ENCODE results near the gene USP53.
"Not testable (repeated sequence)": the region's sequence is repeated elsewhere in the genome, so short reads cannot be mapped to it uniquely, and the experiment has no call there.

The USP53 gene

GRCh38 chr4:119228406-119228805 is 15.9 kb downstream of the USP53 start:
- DNase-seq (ENCODE audit: low spot score): no peak

- DNase-seq (ENCODE audit: low spot score): no peak
Observed at GRCh38 chr4:119229908-119230687, 17.6 kb downstream of the USP53 start.

GRCh38 chr4:119231491-119231890 is 19.0 kb downstream of the USP53 start:
- no peak for DNase-seq (ENCODE audit: low spot score)

- no peak for DNase-seq (ENCODE audit: low spot score)
Observed at GRCh38 chr4:119232286-119232685, 19.8 kb downstream of the USP53 start.

GRCh38 chr4:119233191-119233590 is 20.7 kb downstream of the USP53 start:
- no peak for DNase-seq (ENCODE audit: low spot score)

GRCh38 chr4:119233750-119234149 is 21.2 kb downstream of the USP53 start:
- DNase-seq (ENCODE audit: low spot score): no peak

- DNase-seq (ENCODE audit: low spot score): no peak
Observed at GRCh38 chr4:119237201-119237600, 24.7 kb downstream of the USP53 start.

GRCh38 chr4:119237642-119238041 is 25.1 kb downstream of the USP53 start:
- DNase-seq (ENCODE audit: low spot score): no peak

- DNase-seq (ENCODE audit: low spot score): no peak
Observed at GRCh38 chr4:119238068-119238722, 25.7 kb downstream of the USP53 start.

GRCh38 chr4:119240128-119240527 is 27.6 kb downstream of the USP53 start:
- no peak for DNase-seq (ENCODE audit: low spot score)

GRCh38 chr4:119240568-119240967 is 28.1 kb downstream of the USP53 start:
- no peak for DNase-seq (ENCODE audit: low spot score)

GRCh38 chr4:119242417-119242816 is 29.9 kb downstream of the USP53 start:
- no peak for DNase-seq (ENCODE audit: low spot score)

GRCh38 chr4:119243868-119244267 is 31.4 kb downstream of the USP53 start:
- no peak for DNase-seq (ENCODE audit: low spot score)

- DNase-seq (ENCODE audit: low spot score): no peak
Observed at GRCh38 chr4:119244344-119244743, 31.8 kb downstream of the USP53 start.

- DNase-seq (ENCODE audit: low spot score): no peak
Observed at GRCh38 chr4:119244832-119245231, 32.3 kb downstream of the USP53 start.

GRCh38 chr4:119246177-119246733 is 33.7 kb downstream of the USP53 start:
- no peak for DNase-seq (ENCODE audit: low spot score)

GRCh38 chr4:119251037-119251436 is 38.5 kb downstream of the USP53 start:
- DNase-seq (ENCODE audit: low spot score): not testable (repeated sequence)

- DNase-seq (ENCODE audit: low spot score): not testable (repeated sequence)
Observed at GRCh38 chr4:119255223-119255622, 42.7 kb downstream of the USP53 start.

- no peak for DNase-seq (ENCODE audit: low spot score)
Observed at GRCh38 chr4:119260528-119260927, 48.0 kb downstream of the USP53 start.

GRCh38 chr4:119261986-119262385 is 49.5 kb downstream of the USP53 start:
- no peak for DNase-seq (ENCODE audit: low spot score)

- no peak for DNase-seq (ENCODE audit: low spot score)
Observed at GRCh38 chr4:119264743-119265142, 52.2 kb downstream of the USP53 start.

- DNase-seq (ENCODE audit: low spot score): no peak
Observed at GRCh38 chr4:119266153-119266552, 53.6 kb downstream of the USP53 start.

GRCh38 chr4:119268466-119268865 is 56.0 kb downstream of the USP53 start:
- no peak for DNase-seq (ENCODE audit: low spot score)

Data from hematopoietic multipotent progenitor cell treated with erythropoietin and hydrocortisone succinate and interleukin-3 and kit ligand, for 15 days (in vitro differentiated cells).